ENCODE measurements around the gene INVS.
"Not testable (repeated sequence)": the region's sequence is repeated elsewhere in the genome, so short reads cannot be mapped to it uniquely, and the experiment has no call there.

DNA sequence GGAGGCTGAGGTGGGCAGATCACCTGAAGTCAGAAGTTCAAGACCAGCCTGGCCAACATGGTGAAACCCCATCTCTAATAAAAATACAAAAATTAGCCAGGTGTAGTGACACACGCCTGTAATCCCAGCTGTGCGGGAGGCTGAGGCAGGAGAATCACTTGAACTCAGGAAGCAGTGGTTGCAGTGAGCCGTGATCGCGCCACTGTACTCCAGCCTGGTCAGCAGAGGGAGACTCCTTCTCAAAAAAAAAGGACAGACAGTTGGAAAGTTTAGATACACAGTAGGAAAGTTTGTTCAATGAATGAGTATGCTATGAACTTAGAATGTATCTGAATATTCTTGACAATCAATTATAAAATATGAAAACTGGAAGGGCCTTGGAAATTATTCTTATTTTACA lies 37.8 kb downstream of the INVS start:
- TF ChIP-seq, protein P1, sequence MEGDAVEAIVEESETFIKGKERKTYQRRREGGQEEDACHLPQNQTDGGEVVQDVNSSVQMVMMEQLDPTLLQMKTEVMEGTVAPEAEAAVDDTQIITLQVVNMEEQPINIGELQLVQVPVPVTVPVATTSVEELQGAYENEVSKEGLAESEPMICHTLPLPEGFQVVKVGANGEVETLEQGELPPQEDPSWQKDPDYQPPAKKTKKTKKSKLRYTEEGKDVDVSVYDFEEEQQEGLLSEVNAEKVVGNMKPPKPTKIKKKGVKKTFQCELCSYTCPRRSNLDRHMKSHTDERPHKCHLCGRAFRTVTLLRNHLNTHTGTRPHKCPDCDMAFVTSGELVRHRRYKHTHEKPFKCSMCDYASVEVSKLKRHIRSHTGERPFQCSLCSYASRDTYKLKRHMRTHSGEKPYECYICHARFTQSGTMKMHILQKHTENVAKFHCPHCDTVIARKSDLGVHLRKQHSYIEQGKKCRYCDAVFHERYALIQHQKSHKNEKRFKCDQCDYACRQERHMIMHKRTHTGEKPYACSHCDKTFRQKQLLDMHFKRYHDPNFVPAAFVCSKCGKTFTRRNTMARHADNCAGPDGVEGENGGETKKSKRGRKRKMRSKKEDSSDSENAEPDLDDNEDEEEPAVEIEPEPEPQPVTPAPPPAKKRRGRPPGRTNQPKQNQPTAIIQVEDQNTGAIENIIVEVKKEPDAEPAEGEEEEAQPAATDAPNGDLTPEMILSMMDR (IDR thresholded peaks at IDR 0.05): not testable (repeated sequence)
- not testable (repeated sequence) for TF ChIP-seq POLR2A, EP300, POLR2AphosphoS5 (IDR thresholded peaks at IDR 0.05)

Measured in upper lobe of left lung (tissue), 4 donors.